Mammary epithelial cell (primary cell): Measurements from ENCODE around the gene ZNF92.

Experiments
- CTCF ChIP-seq, 2 donors: IDR thresholded peaks in 1 of 2; conservative IDR thresholded peaks in 1 of 2; 2 replicates each; pipeline ENCODE4 v1.5.1; 2011 to 2012; ENCODE audit warnings: inconsistent platforms in 2 of 2, low read length in 2 of 2, mild to moderate bottlenecking in 2 of 2, control low read depth in 1 of 2, low read depth in 1 of 2; ENCODE audit not compliant: insufficient read depth in 1 of 2; ENCODE audit errors: extremely low read depth in 1 of 2
- EZH2 ChIP-seq: IDR thresholded peaks from 2 replicates; pipeline ENCODE4 v1.6.1; 2012; ENCODE audit warnings: low read length, inconsistent platforms, borderline replicate concordance

- TF ChIP-seq EZH2 (no peak), CTCF (conservative IDR thresholded peaks at IDR 0.05 in 1 of 2, IDR thresholded peaks at IDR 0.05 in 1 of 2; ENCODE audit: extremely low read depth in 1 of 2, insufficient read depth in 1 of 2, low read depth in 1 of 2, low read length in 2 of 2) (no peak)
These were observed 64.9 kb downstream of the ZNF92 start for GRCh38 chr7:65438598-65438997.
